ENCODE results near the gene TBX6.

Gene TBX6

GRCh38 chr16:30054451-30054850 is 37.3 kb downstream of the TBX6 start:
- DNase-seq (ENCODE audit: low read depth), result no peak
- no peak overlapping the region for H3K4me3 ChIP-seq (ENCODE audit: low read length)
- TF ChIP-seq CTCF (conservative IDR thresholded peaks at IDR 0.05; ENCODE audit: low read length), result no peak

- no peak for TF ChIP-seq CTCF (conservative IDR thresholded peaks at IDR 0.05; ENCODE audit: low read length)
- peak; percentile 65 for DNase-seq (ENCODE audit: low read depth)
- H3K4me3 ChIP-seq (ENCODE audit: low read length), result peak overlapping the region; percentile 83
Measured at GRCh38 chr16:30053376-30054015, 38.2 kb downstream of the TBX6 start.

GRCh38 chr16:30052671-30053372 is 38.9 kb downstream of the TBX6 start:
- TF ChIP-seq CTCF (conservative IDR thresholded peaks at IDR 0.05; ENCODE audit: low read length), result no peak
- H3K4me3 ChIP-seq (ENCODE audit: low read length), result peak overlapping the region; percentile 83
- DNase-seq (ENCODE audit: low read depth), result peak; percentile 89

GRCh38 chr16:30051518-30051917 is 40.2 kb downstream of the TBX6 start:
- TF ChIP-seq CTCF (conservative IDR thresholded peaks at IDR 0.05; ENCODE audit: low read length), result no peak
- no peak overlapping the region for H3K4me3 ChIP-seq (ENCODE audit: low read length)
- DNase-seq (ENCODE audit: low read depth), result peak; percentile 62

- TF ChIP-seq CTCF (conservative IDR thresholded peaks at IDR 0.05; ENCODE audit: low read length), result no peak
- DNase-seq (ENCODE audit: low read depth), result no peak
- H3K4me3 ChIP-seq (ENCODE audit: low read length), result no peak overlapping the region
Measured at GRCh38 chr16:30049871-30050270, 41.9 kb downstream of the TBX6 start.

- no peak overlapping the region for H3K4me3 ChIP-seq (ENCODE audit: low read length)
- no peak for TF ChIP-seq CTCF (conservative IDR thresholded peaks at IDR 0.05; ENCODE audit: low read length)
- DNase-seq (ENCODE audit: low read depth), result no peak
Measured at GRCh38 chr16:30046588-30046987, 45.1 kb downstream of the TBX6 start.

GRCh38 chr16:30046178-30046577 is 45.5 kb downstream of the TBX6 start:
- TF ChIP-seq CTCF (conservative IDR thresholded peaks at IDR 0.05; ENCODE audit: low read length), result no peak
- H3K4me3 ChIP-seq (ENCODE audit: low read length), result no peak overlapping the region
- no peak for DNase-seq (ENCODE audit: low read depth)

Data from AG10803 (cell line).